ENCODE measurements around the gene CTDSP2.

GRCh38 chr12:57869298-57869926 lies 22.9 kb upstream of the CTDSP2 start:
- TF ChIP-seq, protein P1, sequence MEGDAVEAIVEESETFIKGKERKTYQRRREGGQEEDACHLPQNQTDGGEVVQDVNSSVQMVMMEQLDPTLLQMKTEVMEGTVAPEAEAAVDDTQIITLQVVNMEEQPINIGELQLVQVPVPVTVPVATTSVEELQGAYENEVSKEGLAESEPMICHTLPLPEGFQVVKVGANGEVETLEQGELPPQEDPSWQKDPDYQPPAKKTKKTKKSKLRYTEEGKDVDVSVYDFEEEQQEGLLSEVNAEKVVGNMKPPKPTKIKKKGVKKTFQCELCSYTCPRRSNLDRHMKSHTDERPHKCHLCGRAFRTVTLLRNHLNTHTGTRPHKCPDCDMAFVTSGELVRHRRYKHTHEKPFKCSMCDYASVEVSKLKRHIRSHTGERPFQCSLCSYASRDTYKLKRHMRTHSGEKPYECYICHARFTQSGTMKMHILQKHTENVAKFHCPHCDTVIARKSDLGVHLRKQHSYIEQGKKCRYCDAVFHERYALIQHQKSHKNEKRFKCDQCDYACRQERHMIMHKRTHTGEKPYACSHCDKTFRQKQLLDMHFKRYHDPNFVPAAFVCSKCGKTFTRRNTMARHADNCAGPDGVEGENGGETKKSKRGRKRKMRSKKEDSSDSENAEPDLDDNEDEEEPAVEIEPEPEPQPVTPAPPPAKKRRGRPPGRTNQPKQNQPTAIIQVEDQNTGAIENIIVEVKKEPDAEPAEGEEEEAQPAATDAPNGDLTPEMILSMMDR (IDR thresholded peaks at IDR 0.05 in 4 of 5, conservative IDR thresholded peaks at IDR 0.05 in 1 of 5) = no peak
- TF ChIP-seq POLR2A (IDR thresholded peaks at IDR 0.05) = no peak
